Stimulated activated CD8-positive, alpha-beta memory T cell treated with anti-CD3 and anti-CD28 coated beads, Interleukin-15, amount 100 ng/mL, for 24 hours (primary cell): ENCODE measurements around the gene DSCAM.
"Not testable (repeated sequence)": the region's sequence is repeated elsewhere in the genome, so short reads cannot be mapped to it uniquely, and the experiment has no call there.

ENCODE experiments used
- DNase-seq: peaks from one replicate; pipeline ENCODE4 v3.0.0-alpha.2; 2020; ENCODE audit warnings: low read depth

The DSCAM gene

GRCh38 chr21:40242586-40243265 lies 604.2 kb downstream of the DSCAM start:
- no peak for DNase-seq

- DNase-seq = no peak
Measured at GRCh38 chr21:40235528-40235927, 611.4 kb downstream of the DSCAM start.

GRCh38 chr21:40231979-40232378 lies 615.0 kb downstream of the DSCAM start:
- no peak for DNase-seq

GRCh38 chr21:40227096-40227495 lies 619.9 kb downstream of the DSCAM start:
- no peak for DNase-seq

GRCh38 chr21:40215941-40216340 lies 631.0 kb downstream of the DSCAM start:
- no peak for DNase-seq

- no peak for DNase-seq
Measured at GRCh38 chr21:40210251-40210650, 636.7 kb downstream of the DSCAM start.

GRCh38 chr21:40208948-40209345 lies 638.0 kb downstream of the DSCAM start:
- no peak for DNase-seq

GRCh38 chr21:40208206-40208947 lies 638.6 kb downstream of the DSCAM start:
- DNase-seq = no peak

- DNase-seq = no peak
Measured at GRCh38 chr21:40200946-40201345, 646.0 kb downstream of the DSCAM start.

- DNase-seq = no peak
Measured at GRCh38 chr21:40200126-40200525, 646.8 kb downstream of the DSCAM start.

GRCh38 chr21:40194185-40194980 lies 652.6 kb downstream of the DSCAM start:
- DNase-seq = no peak

GRCh38 chr21:40191616-40192015 lies 655.3 kb downstream of the DSCAM start:
- no peak for DNase-seq

- no peak for DNase-seq
Measured at GRCh38 chr21:40191196-40191595, 655.8 kb downstream of the DSCAM start.

- DNase-seq = no peak
Measured at GRCh38 chr21:40187946-40188654, 658.9 kb downstream of the DSCAM start.

GRCh38 chr21:40187244-40187643 lies 659.7 kb downstream of the DSCAM start:
- no peak for DNase-seq

GRCh38 chr21:40186045-40186444 lies 660.9 kb downstream of the DSCAM start:
- DNase-seq = no peak

GRCh38 chr21:40185208-40185607 lies 661.8 kb downstream of the DSCAM start:
- no peak for DNase-seq

- DNase-seq = not testable (repeated sequence)
Measured at GRCh38 chr21:40182491-40182890, 664.5 kb downstream of the DSCAM start.

GRCh38 chr21:40179166-40179565 lies 667.8 kb downstream of the DSCAM start:
- no peak for DNase-seq

GRCh38 chr21:40178726-40179125 lies 668.2 kb downstream of the DSCAM start:
- DNase-seq = no peak

- DNase-seq = no peak
Measured at GRCh38 chr21:40177979-40178378, 669.0 kb downstream of the DSCAM start.

GRCh38 chr21:40176724-40177123 lies 670.2 kb downstream of the DSCAM start:
- DNase-seq = no peak
